Erythroblast (primary cell): ENCODE measurements around the gene FAM20C.

Experiments
- GATA1 ChIP-seq: IDR thresholded peaks from 2 replicates; pipeline ENCODE4 v1.6.1; 2011; ENCODE audit warnings: low read depth, mild to moderate bottlenecking, control low read depth, low read length, moderate library complexity
- POLR2A ChIP-seq: IDR thresholded peaks from 2 replicates; pipeline ENCODE4 v1.6.1; 2011; ENCODE audit warnings: mild to moderate bottlenecking, low read length

DNA sequence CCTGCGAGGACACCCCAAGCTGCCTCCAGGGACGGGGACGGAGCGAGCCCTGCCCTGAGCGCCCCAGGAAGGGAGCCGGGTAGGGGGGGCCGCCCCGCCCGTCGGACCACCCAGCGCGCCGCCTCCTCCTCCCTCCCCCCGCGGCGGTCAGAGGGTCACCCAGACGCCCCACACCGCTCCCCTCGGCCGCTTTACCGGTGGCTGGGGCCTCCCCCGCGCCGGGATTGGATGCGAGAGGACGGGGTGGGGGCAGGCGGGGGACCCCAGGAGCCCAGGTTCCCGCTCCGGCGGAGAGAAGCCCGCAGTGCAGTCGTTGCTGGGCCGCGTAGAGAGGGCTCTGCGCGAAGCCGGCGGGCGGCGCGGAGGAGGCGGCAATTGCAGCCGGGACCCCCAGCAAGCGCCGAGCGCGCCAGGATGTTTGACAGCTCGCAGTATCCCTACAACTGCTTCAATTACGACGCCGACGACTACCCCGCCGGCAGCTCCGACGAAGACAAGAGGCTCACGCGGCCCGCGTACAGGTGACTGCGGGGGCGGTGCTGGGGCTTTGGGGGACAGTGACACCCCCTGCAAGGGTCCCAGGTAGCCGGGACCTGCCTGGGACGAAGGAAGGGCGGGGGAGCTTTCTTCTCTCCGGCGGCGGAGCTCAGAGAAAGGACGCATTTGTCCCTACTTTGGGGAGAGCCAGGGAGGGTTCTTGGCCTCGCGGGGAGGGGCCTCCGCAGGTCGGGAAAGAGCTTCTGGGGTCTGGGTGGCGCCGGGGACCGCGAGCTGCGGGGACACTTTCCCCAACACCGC lies 97.6 kb downstream of the FAM20C start, which contains the start of gene FOXL3:
- TF ChIP-seq POLR2A (no peak), GATA1 (no peak)
